Gastrocnemius medialis (tissue), 4 donors: ENCODE data around the gene SLC4A1AP.

Experiments
- CTCF ChIP-seq, 5 experiments: fragments of 450-650 bp in 3 of 5; fragments of 200-600 bp in 2 of 5; sonication (generic) in 2 of 5; IDR thresholded peaks in 4 of 5; conservative IDR thresholded peaks in 1 of 5; 1 replicate in 4 of 5; 2 replicates in 1 of 5; pipeline ENCODE4 v1.5.1; 2016 to 2019; ENCODE audit warnings: antibody characterized with exemption in 5 of 5, mild to moderate bottlenecking in 3 of 5, moderate library complexity in 3 of 5
- POLR2A ChIP-seq, 2 donors: fragments of 450-650 bp; IDR thresholded peaks; one replicate each; pipeline ENCODE4 v1.6.1; 2017; ENCODE audit warnings: antibody characterized with exemption in 2 of 2, mild to moderate bottlenecking in 2 of 2, moderate library complexity in 2 of 2

DNA sequence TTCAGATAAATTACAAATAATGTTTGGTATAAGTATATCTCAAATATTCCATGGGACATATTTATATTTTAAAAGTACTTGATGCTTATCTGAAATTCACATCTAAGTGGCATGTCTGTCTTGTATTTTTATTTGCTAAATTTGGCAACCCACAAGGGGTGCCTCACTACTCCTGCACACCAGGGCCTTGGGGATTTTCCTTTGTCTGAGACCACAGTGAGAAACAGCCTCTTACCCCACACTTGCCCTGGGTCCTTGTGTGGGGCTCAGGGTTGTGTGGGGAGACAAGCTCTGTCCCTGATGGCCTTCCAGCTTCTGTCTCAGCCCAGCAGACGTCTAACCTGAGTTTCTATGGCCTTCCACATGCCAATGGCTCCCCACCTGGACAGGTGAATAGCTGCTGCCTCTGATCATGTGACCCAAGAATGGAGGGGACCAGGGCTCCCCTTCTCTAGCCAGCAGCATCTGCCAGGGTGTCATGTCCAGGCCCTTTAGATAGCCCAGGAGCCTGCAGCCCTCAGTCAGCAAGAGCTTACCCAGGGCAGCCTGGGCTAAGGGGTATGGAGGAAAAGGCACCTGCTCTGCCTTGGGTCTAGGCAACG lies 58.3 kb downstream of the SLC4A1AP start:
- no peak for TF ChIP-seq CTCF (IDR thresholded peaks at IDR 0.05 in 4 of 5, conservative IDR thresholded peaks at IDR 0.05 in 1 of 5)
- TF ChIP-seq POLR2A (IDR thresholded peaks at IDR 0.05) = no peak
